Dendritic cell treated with granulocyte-macrophage colony-stimulating factor and Interleukin-4, amounts not matched to agents 40 ng/mL and 50 ng/mL, for 4 days (primary cell): ENCODE data around the gene HSPA2.

ENCODE experiments used
- H3K27ac Mint-ChIP-seq: one replicate; pipeline ENCODE4 v1.8.0; 2022; ENCODE audit warnings: mild to moderate bottlenecking, mixed read lengths
- H3K27me3 Mint-ChIP-seq: one replicate; pipeline ENCODE4 v1.8.0; 2022; ENCODE audit warnings: mild to moderate bottlenecking, mixed read lengths
- H3K36me3 Mint-ChIP-seq: one replicate; pipeline ENCODE4 v1.8.0; 2022; ENCODE audit warnings: low read depth, mixed read lengths
- H3K4me1 Mint-ChIP-seq: one replicate; pipeline ENCODE4 v1.8.0; 2022; ENCODE audit warnings: low read depth, mixed read lengths
- H3K4me3 Mint-ChIP-seq: one replicate; pipeline ENCODE4 v1.8.0; 2022; ENCODE audit warnings: mild to moderate bottlenecking, moderate library complexity, mixed read lengths
- H3K9me3 Mint-ChIP-seq: one replicate; pipeline ENCODE4 v1.8.0; 2022; ENCODE audit warnings: mixed read lengths
- intact Hi-C: fragments of 100-400 bp; cut with micrococcal nuclease; formaldehyde crosslinking; loops from one replicate; pipeline ENCODE4 v1.15.0; 2022

The HSPA2 gene

DNA sequence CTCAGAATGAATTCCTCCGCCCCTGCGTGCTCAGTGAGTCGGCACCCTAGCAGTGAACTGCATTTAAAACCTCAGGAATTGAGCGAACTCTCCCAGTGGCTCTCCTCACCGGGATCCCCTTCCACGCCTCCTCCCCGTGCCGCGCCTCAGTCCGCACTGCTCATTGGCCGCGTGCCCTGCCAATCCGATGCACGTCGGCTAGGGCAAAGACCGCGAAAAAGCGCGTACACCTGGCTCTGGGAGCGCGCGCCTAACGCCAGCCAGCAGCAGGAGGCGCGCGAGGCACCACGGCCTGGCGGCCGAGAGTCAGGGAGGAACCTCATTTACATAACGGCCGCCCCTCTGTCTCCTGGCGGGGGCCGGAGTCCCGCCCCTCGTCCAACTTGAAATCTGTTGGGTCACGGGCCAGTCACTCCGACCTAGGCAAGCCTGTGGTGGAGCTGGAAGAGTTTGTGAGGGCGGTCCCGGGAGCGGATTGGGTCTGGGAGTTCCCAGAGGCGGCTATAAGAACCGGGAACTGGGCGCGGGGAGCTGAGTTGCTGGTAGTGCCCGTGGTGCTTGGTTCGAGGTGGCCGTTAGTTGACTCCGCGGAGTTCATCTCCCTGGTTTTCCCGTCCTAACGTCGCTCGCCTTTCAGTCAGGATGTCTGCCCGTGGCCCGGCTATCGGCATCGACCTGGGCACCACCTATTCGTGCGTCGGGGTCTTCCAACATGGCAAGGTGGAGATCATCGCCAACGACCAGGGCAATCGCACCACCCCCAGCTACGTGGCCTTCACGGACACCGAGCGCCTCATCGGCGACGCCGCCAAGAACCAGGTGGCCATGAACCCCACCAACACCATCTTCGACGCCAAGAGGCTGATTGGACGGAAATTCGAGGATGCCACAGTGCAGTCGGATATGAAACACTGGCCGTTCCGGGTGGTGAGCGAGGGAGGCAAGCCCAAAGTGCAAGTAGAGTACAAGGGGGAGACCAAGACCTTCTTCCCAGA, at the start of gene HSPA2:
Gene HSPA2, plus strand, starts transcription at position 534 of the 995 bp plus-strand sequence. Its CDS starts 109 bp downstream, at position 643.
- Mint-ChIP-seq H3K27ac (peak within 1 kb of the TSS; percentile 91), H3K4me1 (peaks cover 34% of the 10 kb centered on the region), H3K4me3 (peak within 1 kb of the TSS; percentile 91), H3K36me3 (peaks cover 15% of the 10 kb centered on the region), H3K27me3 (peaks cover 50% of the 10 kb centered on the region), H3K9me3 (no peaks in the 10 kb centered on the region)
- intact Hi-C loops = loop anchor here (1.0 to 5.0 kb wide), 3 partner anchors 36 to 152 kb away; partner anchors contain the start of genes MTHFD1 and ZBTB1

DNA sequence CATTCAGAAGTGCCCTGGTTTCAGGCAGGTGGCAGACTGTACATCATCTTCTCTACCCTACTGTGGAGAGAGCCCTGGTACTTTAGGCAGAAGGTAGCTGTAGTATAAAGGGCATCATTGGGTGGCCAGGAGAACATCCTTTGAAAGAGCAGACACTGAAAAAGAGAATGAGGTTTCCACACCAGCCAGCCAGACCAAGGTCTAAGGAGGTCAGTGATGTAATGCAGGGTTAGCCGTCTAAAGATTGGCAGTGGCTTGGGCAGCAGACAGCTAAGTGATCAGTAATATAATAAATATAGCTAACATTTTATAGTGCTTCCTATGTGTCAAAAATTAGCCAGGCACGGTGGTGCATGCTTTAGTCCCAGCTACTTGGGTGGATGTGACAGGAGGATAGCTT, 48.9 kb upstream of the HSPA2 start:
- intact Hi-C loops = no loop called here
- Mint-ChIP-seq H3K27me3 (no peaks in the 10 kb centered on the region), H3K4me3 (no peak overlapping the region), H3K27ac (no peak overlapping the region), H3K9me3 (no peaks in the 10 kb centered on the region), H3K36me3 (peaks cover 65% of the 10 kb centered on the region), H3K4me1 (peaks cover 6% of the 10 kb centered on the region)

DNA sequence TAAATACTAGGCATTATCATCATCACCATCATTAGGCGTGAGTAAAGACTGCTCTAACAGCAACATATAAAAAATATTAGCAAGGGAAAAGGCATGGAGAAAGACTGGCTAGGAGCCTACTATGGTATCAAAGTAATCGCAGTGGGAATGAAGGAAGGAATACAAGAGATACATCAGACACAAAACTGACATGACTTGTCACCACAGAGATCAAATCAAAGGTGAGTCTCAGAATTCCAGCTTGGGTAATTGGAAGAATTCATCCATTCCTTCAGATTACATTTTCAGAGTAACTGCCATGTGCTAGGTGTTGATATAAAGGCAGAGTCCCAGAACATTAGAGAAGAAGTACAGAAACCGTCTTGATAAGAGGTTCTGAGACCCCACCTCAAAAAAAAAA, 47.1 kb upstream of the HSPA2 start:
- H3K27me3 Mint-ChIP-seq = no peaks in the 10 kb centered on the region
- H3K4me3 Mint-ChIP-seq = no peak overlapping the region
- H3K4me1 Mint-ChIP-seq = peaks cover 6% of the 10 kb centered on the region
- peaks cover 48% of the 10 kb centered on the region for H3K36me3 Mint-ChIP-seq
- H3K27ac Mint-ChIP-seq = peak overlapping the region; percentile 56
- H3K9me3 Mint-ChIP-seq = no peaks in the 10 kb centered on the region
- intact Hi-C loops = no loop called here

DNA sequence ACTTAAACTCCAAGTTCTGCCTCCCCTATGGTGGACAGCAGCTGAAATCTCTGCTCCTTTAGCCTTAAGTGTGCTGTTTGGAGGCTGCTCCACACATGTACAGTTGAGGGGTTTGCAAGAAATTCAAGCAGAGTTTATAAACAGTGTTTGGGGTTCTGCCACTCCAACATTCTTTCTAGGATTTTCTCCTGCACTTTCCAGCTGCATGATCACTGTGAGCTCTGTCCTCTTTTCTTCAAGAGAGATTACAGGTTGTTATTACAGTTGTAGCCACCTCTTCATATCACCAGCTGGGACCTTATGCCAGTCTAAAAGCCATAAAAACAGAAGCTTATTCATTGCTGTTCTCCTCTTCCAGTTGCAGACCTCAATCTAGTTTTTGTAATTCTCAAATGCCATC, 45.3 kb upstream of the HSPA2 start:
- Mint-ChIP-seq H3K4me3 (no peak overlapping the region), H3K4me1 (peaks cover 12% of the 10 kb centered on the region), H3K36me3 (peaks cover 45% of the 10 kb centered on the region), H3K27me3 (no peaks in the 10 kb centered on the region), H3K27ac (no peak overlapping the region), H3K9me3 (no peaks in the 10 kb centered on the region)
- intact Hi-C loops = no loop called here

DNA sequence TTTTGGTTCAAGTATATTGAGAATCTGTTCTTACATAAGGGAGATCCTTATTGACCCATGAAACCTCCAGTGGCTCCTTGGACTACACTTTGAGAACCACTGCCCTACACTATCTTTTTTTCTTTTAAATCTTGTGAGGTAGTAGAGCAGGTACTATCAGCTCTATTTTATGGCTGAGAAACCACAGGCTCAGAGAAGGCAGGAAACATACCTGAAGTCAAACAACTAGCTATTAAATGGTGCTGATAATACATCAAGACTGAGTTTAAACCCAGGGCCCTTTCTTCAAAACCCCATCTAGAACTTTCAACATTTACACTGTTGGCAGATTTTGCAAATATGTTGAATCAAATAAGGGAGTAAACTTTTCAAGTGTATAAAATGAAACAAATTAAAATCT, 43.8 kb upstream of the HSPA2 start:
- peaks cover 45% of the 10 kb centered on the region for H3K36me3 Mint-ChIP-seq
- intact Hi-C loops = no loop called here
- no peak overlapping the region for H3K27ac Mint-ChIP-seq
- no peaks in the 10 kb centered on the region for H3K9me3 Mint-ChIP-seq
- peaks cover 16% of the 10 kb centered on the region for H3K4me1 Mint-ChIP-seq
- no peaks in the 10 kb centered on the region for H3K27me3 Mint-ChIP-seq
- H3K4me3 Mint-ChIP-seq = no peak overlapping the region

DNA sequence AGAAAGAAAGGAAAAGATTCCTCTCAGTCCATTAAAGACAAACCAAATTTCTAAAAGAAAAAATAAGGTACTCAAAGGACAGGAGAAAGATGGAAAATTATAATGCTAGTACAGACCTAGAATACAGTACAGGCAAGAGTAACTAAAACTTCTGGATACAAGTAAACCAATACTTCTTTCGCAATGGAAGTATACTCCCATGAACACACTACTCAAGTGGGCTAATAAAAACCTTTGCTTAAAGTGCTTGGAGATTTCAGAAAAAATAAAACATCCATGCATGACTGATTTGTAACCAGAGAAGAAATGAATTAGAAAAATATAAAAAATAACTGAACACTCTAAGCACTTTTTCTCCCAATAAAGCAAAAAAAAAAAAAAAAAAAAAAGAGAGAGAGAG, 40.5 kb upstream of the HSPA2 start:
- H3K27me3 Mint-ChIP-seq = no peaks in the 10 kb centered on the region
- H3K36me3 Mint-ChIP-seq = peaks cover 47% of the 10 kb centered on the region
- intact Hi-C loops = loop anchor here (10.0 kb wide), 1 partner anchor 415 kb away; the partner anchor contains the start of gene CHURC1
- H3K9me3 Mint-ChIP-seq = no peaks in the 10 kb centered on the region
- no peak overlapping the region for H3K27ac Mint-ChIP-seq
- peaks cover 23% of the 10 kb centered on the region for H3K4me1 Mint-ChIP-seq
- H3K4me3 Mint-ChIP-seq = no peak overlapping the region

DNA sequence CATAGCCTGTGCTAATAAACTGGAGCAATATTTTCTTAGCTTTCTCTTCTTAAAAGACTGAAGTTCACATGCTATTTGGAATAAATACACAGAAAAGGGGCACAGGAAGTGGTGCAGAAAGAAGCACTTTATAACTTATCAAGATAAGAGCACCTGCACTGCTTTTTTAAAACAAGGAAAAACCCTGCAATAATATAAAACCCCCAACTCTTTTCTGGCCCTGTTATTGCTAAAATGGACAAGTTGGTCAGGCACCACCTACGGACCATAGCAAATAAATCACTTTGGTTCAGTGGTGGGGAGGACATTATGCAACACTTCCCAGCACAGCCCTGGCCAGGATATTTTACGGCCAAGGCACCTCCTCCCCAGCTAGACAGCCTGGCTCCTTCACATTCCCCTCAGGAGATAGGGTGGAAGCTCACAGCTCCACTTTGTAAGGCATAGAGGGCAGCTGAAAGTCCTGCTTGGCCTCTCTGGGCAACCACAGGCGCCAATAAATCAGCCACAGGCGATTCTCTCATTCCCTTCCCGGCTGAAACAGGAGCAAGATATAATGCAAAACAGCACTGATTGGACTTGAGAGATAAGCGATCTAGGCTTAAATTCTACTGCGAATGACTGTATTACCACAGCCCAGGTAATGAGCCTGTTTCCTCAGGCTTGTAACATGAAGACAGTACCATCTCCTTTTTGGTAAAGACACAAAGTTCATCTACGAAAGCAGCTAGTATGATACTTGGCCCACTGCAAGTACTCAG, 39.0 kb upstream of the HSPA2 start:
- intact Hi-C loops = loop anchor here (10.0 kb wide), 1 partner anchor 413 kb away; the partner anchor contains the start of gene CHURC1
- Mint-ChIP-seq H3K27ac (peak overlapping the region; percentile 61), H3K27me3 (no peaks in the 10 kb centered on the region), H3K9me3 (no peaks in the 10 kb centered on the region), H3K4me1 (peaks cover 37% of the 10 kb centered on the region), H3K4me3 (peak overlapping the region; percentile 40), H3K36me3 (peaks cover 46% of the 10 kb centered on the region)

DNA sequence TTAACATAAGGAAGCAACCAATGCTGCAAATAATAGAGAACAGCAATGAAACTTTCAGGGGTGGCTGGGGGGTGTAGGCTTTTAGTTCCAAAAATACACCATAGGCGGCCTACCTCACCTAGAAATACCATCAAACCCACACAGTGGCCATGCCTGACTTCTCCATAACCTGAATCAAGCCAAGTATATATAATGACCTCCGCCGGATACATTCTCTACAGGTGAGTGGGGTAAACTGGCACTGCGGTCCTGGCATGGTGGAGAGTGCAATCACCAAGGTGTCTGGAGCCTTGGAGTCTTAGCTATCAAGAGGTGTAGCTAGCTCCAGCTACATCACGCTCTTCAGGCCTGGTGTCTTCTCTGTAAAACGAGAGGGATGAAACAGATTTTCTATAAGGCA, 38.1 kb upstream of the HSPA2 start:
- intact Hi-C loops = loop anchor here (10.0 kb wide), 1 partner anchor 412 kb away; the partner anchor contains the start of gene CHURC1
- peaks cover 40% of the 10 kb centered on the region for H3K4me1 Mint-ChIP-seq
- peak overlapping the region; percentile 100 for H3K27ac Mint-ChIP-seq
- no peaks in the 10 kb centered on the region for H3K9me3 Mint-ChIP-seq
- H3K36me3 Mint-ChIP-seq = peaks cover 49% of the 10 kb centered on the region
- peak overlapping the region; percentile 86 for H3K4me3 Mint-ChIP-seq
- H3K27me3 Mint-ChIP-seq = no peaks in the 10 kb centered on the region

DNA sequence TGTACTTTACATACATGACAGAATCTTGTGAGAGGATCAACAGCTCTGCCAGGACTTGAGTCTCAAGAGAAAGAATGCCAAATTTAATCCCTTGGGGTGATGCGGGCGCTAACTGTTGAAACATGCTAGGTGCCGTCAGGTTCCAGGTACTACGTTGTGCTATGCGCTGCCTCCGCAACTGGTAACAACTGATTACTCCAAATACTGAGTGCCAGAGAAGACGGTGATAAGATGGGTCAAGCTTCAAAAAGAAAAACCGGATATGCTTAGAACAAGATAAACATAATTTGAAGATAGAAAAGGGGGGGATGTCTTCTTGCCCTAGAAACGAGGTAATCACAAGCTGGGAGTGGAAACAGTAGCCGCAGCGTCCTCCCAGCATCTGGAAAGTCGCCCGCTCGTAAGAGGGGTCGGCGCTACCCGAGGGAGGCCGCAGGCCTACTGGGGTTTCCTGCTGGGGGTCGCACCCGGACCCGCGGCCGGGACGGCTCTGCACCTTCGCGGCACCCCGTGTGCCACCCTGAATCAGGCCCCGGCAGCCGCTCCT, 37.6 kb upstream of the HSPA2 start:
- Mint-ChIP-seq H3K4me1 (peaks cover 45% of the 10 kb centered on the region), H3K36me3 (peaks cover 54% of the 10 kb centered on the region), H3K27me3 (no peaks in the 10 kb centered on the region), H3K9me3 (no peaks in the 10 kb centered on the region), H3K4me3 (peak overlapping the region; percentile 86), H3K27ac (peak overlapping the region; percentile 100)
- intact Hi-C loops = loop anchor here (1.0 to 10.0 kb wide), 2 partner anchors 8 to 412 kb away; partner anchors contain the start of gene CHURC1

DNA sequence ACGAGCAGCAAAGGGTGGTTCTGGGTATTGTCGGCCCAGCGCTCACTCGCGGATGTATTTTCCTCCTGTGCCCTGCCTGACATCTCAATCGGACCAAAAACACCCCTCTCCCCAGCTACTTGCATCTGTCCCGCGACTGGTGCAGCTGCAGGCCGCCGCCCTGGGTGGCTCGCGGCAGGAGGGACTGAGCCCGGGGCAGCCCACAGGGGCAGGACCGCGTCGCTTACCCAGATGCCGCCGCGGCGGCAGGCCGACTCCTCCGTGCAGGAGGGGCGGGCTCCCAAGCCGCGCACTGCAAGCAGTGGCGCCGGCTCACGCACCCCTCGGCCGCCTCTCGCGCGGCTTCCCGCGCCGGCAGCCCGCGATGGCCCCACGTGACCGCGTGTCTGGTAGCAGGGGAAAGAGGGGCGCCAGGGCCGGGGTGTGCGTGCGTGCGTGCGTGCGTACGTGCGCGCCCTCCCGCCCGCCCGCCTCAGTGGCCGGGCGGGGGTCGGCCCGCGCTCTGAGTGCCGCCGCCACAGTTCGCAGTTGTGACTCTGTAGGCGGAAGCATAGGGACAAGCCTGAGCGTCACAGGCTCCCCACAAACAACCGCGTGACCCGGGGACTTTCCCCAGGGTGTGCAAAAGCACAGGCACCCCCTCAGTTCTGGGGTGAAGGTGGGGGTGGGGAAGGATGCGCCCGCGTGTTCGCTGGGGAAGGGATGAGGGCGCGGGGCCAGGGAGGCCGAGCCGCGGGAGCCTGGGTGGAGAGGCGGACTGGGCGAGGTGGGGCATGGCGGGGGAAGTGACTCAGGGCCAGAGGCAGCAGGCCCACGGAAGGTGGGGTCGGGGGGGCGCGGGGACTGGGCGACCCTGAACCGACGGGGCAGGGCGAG, 36.9 kb upstream of the HSPA2 start, which contains the start of gene ZBTB25:
Gene ZBTB25, minus strand, starts transcription at position 405 of the 876 bp plus-strand sequence. CDS start 13,305 bp downstream, outside the sequence.
- Mint-ChIP-seq H3K27me3 (no peaks in the 10 kb centered on the region), H3K36me3 (peaks cover 53% of the 10 kb centered on the region), H3K4me3 (peak within 1 kb of the TSS; percentile 86), H3K9me3 (no peaks in the 10 kb centered on the region), H3K27ac (peak within 1 kb of the TSS; percentile 100), H3K4me1 (peaks cover 53% of the 10 kb centered on the region)
- intact Hi-C loops = loop anchor here (1.0 to 10.0 kb wide), 4 partner anchors 8 to 411 kb away; partner anchors contain the start of genes CHURC1, HSPA2 and MTHFD1

DNA sequence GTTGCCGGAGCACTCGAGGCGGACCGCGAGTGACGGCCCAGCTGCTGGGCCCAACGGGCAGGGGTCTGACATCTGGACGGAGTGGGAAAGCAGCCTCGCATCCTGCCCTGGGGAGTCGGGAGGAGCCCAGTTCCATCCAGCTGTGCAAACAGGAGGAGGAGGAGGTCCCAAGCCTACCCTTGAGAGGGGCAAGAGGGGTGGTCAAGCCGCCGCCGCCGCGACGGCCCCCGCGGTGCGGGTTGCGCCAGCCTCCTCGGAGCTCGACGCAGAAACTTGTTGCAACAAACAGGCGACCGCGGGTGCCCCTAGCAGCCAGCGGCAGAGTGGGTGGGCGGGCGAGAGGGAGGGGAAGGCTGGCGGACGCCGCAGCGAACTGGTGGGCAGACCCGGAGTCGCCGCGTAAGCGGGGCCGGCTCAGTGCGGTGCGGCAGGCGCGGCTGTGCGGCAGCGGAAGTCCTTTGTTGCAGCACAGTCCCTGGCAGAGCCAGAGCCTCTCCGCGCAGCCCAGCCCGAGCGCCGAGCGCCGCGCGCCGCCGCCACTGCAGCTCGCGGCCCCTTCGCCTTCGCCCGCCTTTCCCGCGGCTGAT, 36.1 kb upstream of the HSPA2 start, which contains the start of gene ZBTB1:
Gene ZBTB1, plus strand, starts transcription at position 461 of the 587 bp plus-strand sequence. CDS start 16,735 bp downstream, outside the sequence.
- intact Hi-C loops = loop anchor here (2.0 to 10.0 kb wide), 3 partner anchors 36 to 410 kb away; partner anchors contain the start of genes CHURC1, HSPA2 and MTHFD1
- H3K36me3 Mint-ChIP-seq = peaks cover 53% of the 10 kb centered on the region
- peak within 1 kb of the TSS; percentile 86 for H3K4me3 Mint-ChIP-seq
- H3K27ac Mint-ChIP-seq = peak within 1 kb of the TSS; percentile 100
- H3K27me3 Mint-ChIP-seq = no peaks in the 10 kb centered on the region
- H3K9me3 Mint-ChIP-seq = no peaks in the 10 kb centered on the region
- peaks cover 60% of the 10 kb centered on the region for H3K4me1 Mint-ChIP-seq
